GM12878 (cell line): ENCODE results near the gene SH2D6.

Experiments used
- CTCF ChIP-seq, 3 experiments: IDR thresholded peaks in 2 of 3; conservative IDR thresholded peaks in 1 of 3; 2 replicates each; pipeline ENCODE4 v1.5.1; 2011; ENCODE audit warnings: low read depth in 3 of 3, low read length in 3 of 3, mild to moderate bottlenecking in 3 of 3, control low read depth in 2 of 3, moderate library complexity in 2 of 3, inconsistent platforms in 1 of 3, mixed read lengths in 1 of 3; ENCODE audit not compliant: control insufficient read depth in 2 of 3, insufficient read depth in 1 of 3; ENCODE audit errors: extremely low read depth in 1 of 3
- IRF3 ChIP-seq: fragments of 450-650 bp; IDR thresholded peaks from 2 replicates; pipeline ENCODE4 v1.6.1; 2014; ENCODE audit warnings: mild to moderate bottlenecking
- POLR2A ChIP-seq: IDR thresholded peaks from 2 replicates; pipeline ENCODE4 v1.6.1; 2011; ENCODE audit warnings: low read depth, mild to moderate bottlenecking, low read length
- SUZ12 ChIP-seq: fragments of 200-600 bp; sonication (generic); IDR thresholded peaks from one replicate; pipeline ENCODE4 v1.6.1; 2018; ENCODE audit warnings: antibody characterized with exemption, mild to moderate bottlenecking; ENCODE audit not compliant: unreplicated experiment

- no peak for TF ChIP-seq CTCF (IDR thresholded peaks at IDR 0.05 in 2 of 3, conservative IDR thresholded peaks at IDR 0.05 in 1 of 3; ENCODE audit: control insufficient read depth in 2 of 3, extremely low read depth in 1 of 3, insufficient read depth in 1 of 3, low read depth in 3 of 3, low read length in 3 of 3)
- TF ChIP-seq POLR2A = no peak
- no peak for TF ChIP-seq SUZ12
- TF ChIP-seq IRF3 = no peak
Observed at GRCh38 chr2:85415980-85416650, 2.4 kb upstream of the SH2D6 start.
